AG04449 (cell line): Measurements from ENCODE around the gene POU2F1.

Source experiments
- CTCF ChIA-PET: fragments of 350-600 bp; formaldehyde crosslinking; extraction: SDS; loops from one replicate; lab custom pipeline; 2021; ENCODE audit warnings: antibody characterized with exemption; lab: Yijun Ruan, JAX
- POLR2A ChIA-PET: fragments of 400-600, 350-600 bp; formaldehyde crosslinking; extraction: SDS; loops from one replicate; lab custom pipeline; 2020; ENCODE audit warnings: antibody characterized with exemption, inconsistent platforms; lab: Yijun Ruan, JAX
- DNase-seq: peaks from one replicate; pipeline ENCODE4 v3.0.0-alpha.2; 2010; ENCODE audit warnings: low read depth, low spot score
- H3K4me3 ChIP-seq: 2 replicates; pipeline ENCODE4 v1.5.1; 2011; ENCODE audit warnings: low read depth, mild to moderate bottlenecking, control low read depth, low read length
- CTCF ChIP-seq: IDR thresholded peaks from one replicate; pipeline ENCODE4 v1.5.1; 2011; ENCODE audit warnings: mild to moderate bottlenecking, moderate library complexity, low read length, control low read depth, inconsistent platforms; ENCODE audit not compliant: insufficient read depth; ENCODE audit errors: missing control alignments

POU2F1 gene

GRCh38 chr1:167220537-167221125, at the start of gene POU2F1:
TSS of gene POU2F1 (plus strand) at chr1:167220886. CDS start at chr1:167220898, 12 bp downstream.
- peak; percentile 78 for TF ChIP-seq CTCF
- peak within 1 kb of the TSS; percentile 73 for H3K4me3 ChIP-seq
- POLR2A ChIA-PET, result interaction anchor here (0.6 to 1.0 kb wide), 4 partner anchors 75 to 382 kb away, joined by 3 to 4 read pairs (median 3); partner anchors contain the start of gene POGK
- CTCF ChIA-PET, result interaction anchor here (0.6 to 3.5 kb wide), 46 partner anchors 8 to 1031 kb away, joined by 3 to 32 read pairs (median 4); no protein-coding TSS in a partner anchor
- peak; percentile 78 for DNase-seq

- TF ChIP-seq CTCF, result no peak
- ChIA-PET CTCF (no interaction called here), POLR2A (no interaction called here)
- H3K4me3 ChIP-seq, result no peak overlapping the region
- DNase-seq, result no peak
Observed at GRCh38 chr1:167171286-167171929, 49.3 kb upstream of the POU2F1 start.

GRCh38 chr1:167173516-167174184, 47.0 kb upstream of the POU2F1 start:
- ChIA-PET CTCF (no interaction called here), POLR2A (no interaction called here)
- no peak for DNase-seq
- H3K4me3 ChIP-seq, result no peak overlapping the region
- TF ChIP-seq CTCF, result no peak

GRCh38 chr1:167175901-167176300, 44.8 kb upstream of the POU2F1 start:
- no peak for DNase-seq
- no peak for TF ChIP-seq CTCF
- ChIA-PET POLR2A (no interaction called here), CTCF (interaction anchor here (1.1 kb wide), 1 partner anchor 21 kb away, joined by 3 read pairs; no protein-coding TSS in a partner anchor)
- no peak overlapping the region for H3K4me3 ChIP-seq

- no peak for TF ChIP-seq CTCF
- no peak for DNase-seq
- CTCF ChIA-PET, result interaction anchor here (1.9 kb wide), 1 partner anchor 41 kb away, joined by 5 read pairs; no protein-coding TSS in a partner anchor
Observed at GRCh38 chr1:167178831-167179230, 41.9 kb upstream of the POU2F1 start.

More at GRCh38 chr1:167178831-167179230, 41.9 kb upstream of the POU2F1 start:
- no peak overlapping the region for H3K4me3 ChIP-seq
- POLR2A ChIA-PET, result no interaction called here
